ENCODE results near the gene ADGRA1.
A peak's percentile ranks its signal among the peaks of the same experiment; 100 is the strongest.
"Not testable (repeated sequence)": the region's sequence is repeated elsewhere in the genome, so short reads cannot be mapped to it uniquely, and the experiment has no call there.

Gene ADGRA1

GRCh38 chr10:133097961-133098360 lies 10.2 kb downstream of the ADGRA1 start:
- no peak for DNase-seq

DNA sequence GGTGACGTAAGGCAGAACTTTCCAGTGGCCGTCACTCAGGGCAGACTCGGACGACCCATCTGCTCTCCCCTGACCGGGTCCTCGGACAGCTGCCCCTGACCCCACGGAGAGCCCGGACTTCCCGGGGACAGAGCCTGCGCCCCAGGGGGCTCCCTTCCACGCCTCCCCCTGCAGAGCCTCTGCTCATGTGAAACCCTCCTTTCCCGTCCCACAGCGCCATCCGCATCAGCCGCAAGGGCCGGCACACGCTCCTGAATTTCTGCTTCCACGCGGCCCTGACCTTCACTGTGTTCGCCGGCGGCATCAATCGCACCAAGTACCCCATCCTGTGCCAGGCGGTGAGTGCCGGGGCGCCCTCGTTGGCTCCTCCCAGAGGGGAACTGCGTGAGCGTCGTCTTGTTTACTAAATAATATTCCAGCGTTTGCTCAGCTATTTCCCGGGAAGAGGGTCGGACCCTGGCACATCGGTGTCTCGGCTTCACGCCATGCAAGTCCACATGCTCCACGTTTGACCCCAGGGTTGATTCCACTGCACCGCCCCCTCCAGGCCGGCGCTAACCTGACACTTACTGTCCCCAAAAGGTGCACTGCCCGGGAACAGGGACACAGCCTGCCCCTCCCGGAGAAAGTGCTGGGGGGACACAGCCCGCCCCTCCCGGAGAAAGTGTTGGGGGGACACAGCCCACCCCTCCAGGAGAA lies 10.9 kb downstream of the ADGRA1 start:
- DNase-seq: no peak

DNA sequence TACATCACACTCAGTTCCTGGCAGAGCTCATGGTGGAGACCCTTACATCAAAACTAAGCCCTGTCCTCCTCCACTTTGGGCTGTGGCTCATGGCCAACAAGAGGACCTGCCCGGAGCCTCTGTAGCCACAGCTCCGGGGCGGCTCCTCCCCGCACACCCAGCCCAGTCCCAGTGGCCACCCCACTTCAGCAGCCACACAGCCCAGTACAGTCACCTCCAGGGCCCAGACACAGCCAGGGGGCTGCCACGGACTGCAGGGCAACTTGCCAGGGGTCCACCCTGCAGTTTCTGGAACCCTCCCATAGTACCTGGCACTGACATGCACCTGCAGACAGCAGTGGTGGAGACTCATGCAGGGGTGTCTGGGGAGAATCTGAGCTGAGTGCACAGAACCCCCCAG lies 11.8 kb downstream of the ADGRA1 start:
- DNase-seq: no peak

DNA sequence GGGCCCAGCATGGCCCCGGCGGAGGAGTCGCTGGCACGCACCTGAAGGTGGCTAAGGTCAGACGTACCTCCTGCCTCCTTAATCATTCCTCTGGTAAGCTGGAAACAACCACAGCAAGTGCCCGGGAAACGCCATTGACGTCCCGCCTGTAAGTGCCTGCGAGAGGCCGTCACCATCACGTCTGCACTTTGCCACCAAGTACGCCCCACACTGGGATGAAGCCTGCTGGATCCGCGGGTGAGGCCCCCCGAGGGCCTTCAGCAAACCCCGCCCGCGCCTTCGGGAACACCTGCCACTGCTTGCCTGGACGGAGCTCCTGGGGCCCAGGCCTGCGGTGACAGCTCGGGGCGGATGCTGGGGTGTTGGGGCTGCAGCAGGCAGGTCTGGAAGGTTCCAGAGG lies 12.5 kb downstream of the ADGRA1 start:
- no peak for DNase-seq

- DNase-seq: peak; percentile 59
Observed at GRCh38 chr10:133100706-133101415, 13.1 kb downstream of the ADGRA1 start.

GRCh38 chr10:133101416-133101810 lies 13.7 kb downstream of the ADGRA1 start:
- no peak for DNase-seq

DNA sequence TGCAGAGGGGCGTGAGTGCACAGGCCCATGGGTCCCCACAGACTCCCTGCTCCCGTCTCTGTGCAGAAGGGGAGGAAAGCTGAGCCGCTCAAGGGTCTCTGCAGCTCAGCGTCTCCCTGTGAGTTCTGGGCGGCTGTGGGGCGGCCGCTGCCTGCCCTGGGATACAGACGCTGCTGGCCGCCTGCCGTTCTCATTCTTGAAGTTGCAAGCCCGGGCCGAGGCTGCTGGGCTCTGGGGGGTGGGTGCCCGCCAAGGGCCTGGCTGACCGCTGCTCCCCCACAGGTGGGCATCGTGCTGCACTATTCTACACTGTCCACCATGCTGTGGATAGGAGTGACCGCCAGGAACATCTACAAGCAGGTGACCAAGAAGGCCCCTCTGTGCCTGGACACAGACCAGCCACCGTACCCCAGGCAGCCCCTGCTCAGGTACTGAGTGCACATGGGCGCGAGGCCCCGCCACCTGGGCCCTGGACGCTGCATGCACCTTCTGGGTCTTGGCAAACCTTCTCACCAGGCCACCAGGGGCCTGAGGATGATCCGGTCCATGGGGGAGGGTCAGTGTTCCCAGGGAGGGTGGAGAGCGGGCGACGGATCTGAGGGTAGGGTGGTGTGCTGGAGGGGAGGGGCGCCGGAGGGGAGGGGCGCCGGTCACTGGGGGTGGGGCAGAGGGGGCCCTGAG lies 14.8 kb downstream of the ADGRA1 start:
- DNase-seq: no peak

DNA sequence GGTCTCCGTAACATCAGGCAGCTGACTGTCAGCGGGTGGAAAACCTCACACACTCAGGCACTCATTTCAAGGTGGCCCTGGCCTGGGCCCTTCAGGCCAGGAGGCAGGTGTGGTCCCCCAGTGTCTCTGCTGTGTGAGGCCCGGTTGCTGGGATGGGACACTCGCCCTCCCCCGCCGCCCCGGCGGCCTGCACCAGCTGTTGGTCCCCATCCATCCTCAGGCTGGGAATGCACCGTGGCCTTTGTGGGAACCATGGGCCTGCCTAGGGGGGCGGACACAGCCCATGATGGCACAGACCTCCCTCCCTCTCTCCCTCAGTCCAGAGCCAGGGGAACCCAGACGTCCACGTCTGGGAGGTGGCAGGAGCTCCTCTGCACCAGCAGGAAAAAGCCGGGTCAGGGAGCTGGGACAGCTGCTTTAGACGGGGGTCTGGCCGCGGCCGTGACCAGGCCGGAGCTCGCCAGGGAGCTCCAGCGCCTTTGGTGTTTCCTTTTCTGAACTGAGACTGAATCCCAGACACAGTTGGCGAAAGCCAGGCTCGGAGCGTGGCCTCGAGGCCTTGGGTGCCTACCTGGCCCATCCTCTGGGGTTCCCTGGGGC lies 15.7 kb downstream of the ADGRA1 start:
- no peak for DNase-seq

DNA sequence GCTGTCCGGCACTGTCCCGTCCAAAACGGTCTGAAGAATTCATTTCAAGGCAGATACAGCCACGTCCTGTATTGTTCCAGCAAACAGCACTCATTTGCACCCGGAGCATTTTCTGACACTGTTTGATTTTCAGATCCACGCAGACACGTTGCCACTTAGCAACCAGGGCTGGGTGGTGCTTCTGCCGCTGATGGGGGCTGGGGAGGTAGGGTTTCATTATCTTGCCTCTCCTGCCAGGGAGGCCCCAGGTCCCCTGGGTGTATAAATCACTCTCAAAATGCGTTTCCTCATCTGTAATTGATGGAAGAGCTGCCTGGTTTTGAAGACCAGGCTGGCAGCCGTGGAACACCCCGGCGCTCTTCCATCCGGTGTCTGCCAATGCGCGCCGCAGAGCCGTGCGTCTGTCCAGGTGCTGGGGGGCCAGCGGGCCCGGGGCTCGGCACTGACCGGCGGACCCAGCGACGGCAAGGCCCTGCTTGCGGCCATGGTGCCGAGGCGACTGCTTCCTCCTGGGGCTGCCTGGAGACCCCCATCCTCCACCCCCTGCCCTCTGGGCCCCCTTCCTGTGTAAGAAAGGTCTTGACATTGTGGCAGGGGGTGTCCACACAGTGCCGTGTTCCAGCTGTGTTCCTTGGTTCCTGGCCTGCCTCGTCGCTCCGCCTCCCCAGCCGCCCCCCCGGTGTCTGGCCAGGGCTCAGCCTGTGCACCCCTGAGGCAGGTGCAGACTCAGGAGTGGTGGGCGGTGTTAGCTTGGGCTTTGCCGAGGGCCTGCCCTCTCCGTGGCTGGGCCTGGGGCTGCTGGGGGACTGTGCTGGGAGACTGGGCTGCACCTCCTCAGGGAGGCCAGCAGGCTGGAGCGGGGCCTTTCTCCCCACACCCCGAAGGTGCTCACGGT lies 16.6 kb downstream of the ADGRA1 start:
- DNase-seq: no peak

DNA sequence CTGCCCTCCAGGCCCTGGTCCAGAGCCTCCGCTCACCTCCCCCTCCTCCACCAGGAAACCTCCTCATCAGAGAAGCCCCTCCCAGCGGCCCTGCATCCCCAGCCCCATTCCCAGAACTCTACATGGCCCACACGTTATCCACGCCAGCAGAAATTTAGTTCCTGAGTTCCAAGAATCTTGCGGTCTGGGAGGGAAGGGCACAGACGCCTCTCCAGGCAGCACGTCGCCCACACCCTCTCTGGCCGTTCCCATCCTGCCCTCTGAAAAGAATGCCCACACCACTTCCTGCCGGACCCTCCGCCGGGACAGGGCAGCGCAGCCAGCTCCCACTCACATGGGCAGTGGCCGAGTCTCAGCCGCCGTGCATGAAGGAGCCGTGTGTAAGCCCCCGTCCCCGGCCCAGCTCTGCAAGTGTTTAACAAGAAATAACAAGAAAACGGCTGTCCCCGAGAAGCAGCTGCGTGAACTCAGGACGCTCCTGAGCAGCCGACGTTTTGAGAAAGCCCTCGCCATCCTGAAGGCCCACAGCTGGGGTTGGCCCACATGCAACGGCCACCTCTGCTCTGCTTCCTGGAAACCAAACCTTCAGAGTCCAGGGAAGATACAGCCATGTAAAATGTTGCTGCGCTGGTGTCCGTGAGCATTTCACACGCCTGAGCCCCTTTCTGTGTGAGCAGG lies 17.4 kb downstream of the ADGRA1 start:
- DNase-seq: no peak

- DNase-seq: no peak
Observed at GRCh38 chr10:133105686-133106390, 18.1 kb downstream of the ADGRA1 start.

GRCh38 chr10:133106516-133106915 lies 18.8 kb downstream of the ADGRA1 start:
- no peak for DNase-seq

- DNase-seq: no peak
Observed at GRCh38 chr10:133107442-133107841, 19.7 kb downstream of the ADGRA1 start.

DNA sequence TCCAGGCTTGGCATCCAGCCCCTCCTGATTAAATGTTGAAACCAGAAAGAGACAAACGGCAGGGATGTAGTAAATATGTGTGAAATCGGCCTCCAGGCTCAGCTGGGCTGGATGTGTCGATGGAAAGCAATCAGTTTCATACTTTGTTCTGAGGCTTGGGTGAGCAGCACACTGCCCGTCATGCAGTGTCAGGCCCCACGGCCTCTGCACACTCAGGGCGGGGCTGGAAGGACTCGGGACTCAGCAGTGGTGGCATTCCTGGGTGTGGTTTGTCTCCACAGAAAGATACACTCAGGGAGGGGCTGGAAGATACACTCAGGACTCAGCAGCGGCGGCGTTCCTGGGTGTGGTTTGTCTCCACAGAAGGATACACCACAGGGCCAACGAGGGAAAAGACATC lies 22.0 kb downstream of the ADGRA1 start:
- no peak for DNase-seq

- DNase-seq: no peak
Observed at GRCh38 chr10:133110133-133110532, 22.4 kb downstream of the ADGRA1 start.

GRCh38 chr10:133110609-133111275 lies 23.0 kb downstream of the ADGRA1 start:
- DNase-seq: no peak

DNA sequence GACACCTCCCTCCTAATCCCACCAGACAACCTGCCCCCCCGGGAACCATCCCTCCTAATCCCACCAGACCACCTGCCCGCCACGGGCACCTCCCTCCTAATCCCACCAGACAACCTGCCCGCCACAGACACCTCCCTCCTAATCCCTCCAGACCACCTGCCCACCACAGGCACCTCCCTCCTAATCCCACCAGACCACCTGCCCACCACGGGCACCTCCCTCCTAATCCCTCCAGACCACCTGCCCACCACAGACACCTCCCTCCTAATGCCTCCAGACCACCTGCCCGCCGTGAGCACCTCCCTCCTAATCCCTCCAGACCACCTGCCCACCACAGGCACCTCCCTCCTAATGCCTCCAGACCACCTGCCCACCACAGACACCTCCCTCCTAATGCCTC lies 23.9 kb downstream of the ADGRA1 start:
- DNase-seq: not testable (repeated sequence)

DNA sequence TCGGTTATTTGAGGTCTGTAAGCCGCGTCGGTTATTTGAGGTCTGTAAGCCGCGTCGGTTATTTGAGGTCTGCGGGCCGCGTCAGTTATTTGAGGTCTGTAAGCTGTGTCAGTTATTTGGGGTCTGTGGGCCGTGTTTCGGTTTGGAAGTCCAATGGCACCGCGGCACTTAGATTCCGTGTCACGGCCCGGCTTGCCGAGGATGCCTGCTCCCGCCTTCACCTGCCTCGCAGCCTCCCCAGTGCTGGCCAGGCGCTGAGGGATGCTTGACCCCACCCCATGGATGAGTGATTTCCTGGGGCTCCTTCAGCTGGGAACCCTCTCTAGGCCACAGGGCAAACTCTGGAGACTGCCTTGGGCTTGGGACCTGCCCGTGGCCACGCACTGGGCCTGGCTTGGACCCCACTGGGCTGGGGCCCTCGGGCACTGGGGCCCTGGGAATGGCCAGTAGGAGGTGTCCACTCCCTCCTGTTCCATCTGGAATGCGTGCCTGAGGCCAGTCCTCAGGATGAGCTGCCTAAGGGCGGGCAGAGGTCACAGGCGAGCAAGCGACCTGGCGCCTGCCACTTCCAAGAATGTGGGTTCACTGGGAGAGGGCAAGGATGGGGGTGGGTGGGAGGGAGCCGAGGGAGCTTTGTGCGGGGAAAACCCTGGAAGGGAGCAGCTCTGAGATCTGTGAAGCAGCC lies 25.6 kb downstream of the ADGRA1 start:
- DNase-seq: no peak

DNA sequence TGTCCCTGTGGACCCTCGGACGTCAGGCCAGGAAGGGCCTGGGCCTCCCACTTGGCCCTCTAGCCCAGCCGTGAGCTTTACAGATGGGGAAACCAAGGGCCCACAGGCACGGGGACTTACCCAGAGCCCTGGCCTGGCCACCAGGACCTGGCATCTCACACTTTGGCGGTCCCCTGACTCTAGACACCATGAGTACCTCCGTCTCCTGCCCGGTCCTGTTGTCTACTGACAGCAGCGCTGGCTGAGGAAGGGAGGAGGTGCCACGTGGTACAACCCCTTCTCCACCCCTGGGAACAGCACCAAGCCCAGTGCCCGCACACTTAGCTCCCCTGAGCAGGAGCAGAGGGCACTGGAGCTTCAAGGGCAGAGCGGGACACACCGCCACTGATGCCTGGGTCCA lies 26.1 kb downstream of the ADGRA1 start:
- no peak for DNase-seq

- no peak for DNase-seq
Observed at GRCh38 chr10:133114251-133114650, 26.5 kb downstream of the ADGRA1 start.

Data from stimulated activated CD4-positive, alpha-beta T cell treated with anti-CD3 and anti-CD28 coated beads, Interleukin-15, amount 100 ng/mL, for 24 hours (primary cell).